Measurements from ENCODE around the gene PRR14. TPM values are rescaled to one million over a fixed set of nuclear protein-coding genes. Genes with fewer than 3 reads are reported as not detected.
A peak's percentile ranks its signal among the peaks of the same experiment; 100 is the strongest.

PRR14 gene
- total RNA-seq, 3 donors from 2014 or later = 21.3 to 30.2 (median 26.9) TPM

DNA sequence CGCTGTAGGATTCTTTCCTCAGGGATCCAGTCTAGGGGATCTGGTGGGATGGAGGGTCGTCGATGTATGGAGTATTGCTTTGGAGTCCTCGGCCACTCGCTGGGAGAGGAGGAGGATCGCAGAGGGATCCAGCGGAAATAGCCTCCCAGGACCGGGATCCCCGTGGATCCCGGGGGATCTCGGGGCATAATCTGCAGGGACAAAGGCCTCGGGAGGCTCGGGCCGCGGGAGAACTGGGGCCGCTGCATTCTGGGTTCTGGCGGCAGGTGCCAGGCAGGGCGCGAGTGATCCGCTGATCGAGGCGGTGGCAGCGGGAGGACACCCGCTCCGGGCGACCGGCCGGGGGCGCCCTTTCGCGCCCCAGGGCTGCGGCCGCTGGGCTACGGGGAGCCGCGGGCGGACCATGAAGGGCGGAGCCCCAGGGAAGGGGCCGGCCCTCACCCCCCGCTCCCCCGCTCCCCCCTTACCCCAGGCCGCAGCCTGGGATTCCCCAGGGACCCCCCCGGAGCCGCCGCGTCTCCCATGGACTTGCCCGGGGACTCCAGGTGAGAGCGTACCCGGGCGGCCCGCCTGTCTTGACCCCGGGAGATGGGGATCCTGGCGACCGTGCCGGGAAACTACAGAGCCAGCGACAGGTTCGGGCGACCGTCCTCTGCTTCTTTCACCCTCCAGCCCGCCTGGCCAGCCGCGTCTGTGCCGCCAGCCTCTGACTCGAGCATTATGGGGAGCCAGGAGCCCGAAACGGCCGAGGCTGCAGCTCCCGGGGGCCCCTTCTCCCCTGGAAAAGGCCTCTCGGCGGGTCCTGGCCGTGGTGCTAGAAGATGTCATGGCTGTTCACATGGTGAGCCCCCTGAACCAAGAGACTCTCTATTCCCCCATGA, 604 bp downstream of the PRR14 start:
- peak in 1 of 2 donors; percentile 57 for DNase-seq (ENCODE audit: low spot score in 2 of 2)
- intact Hi-C loops (cut with DNase I; ENCODE audit: low total_unique reads) = no loop called here
- Histone ChIP-seq H3K36me3 (no peaks in the 10 kb centered on the region), H3K9me3 (no peaks in the 10 kb centered on the region), H3K27ac (peak overlapping the region; percentile 91 to 93), H3K4me3 (peak overlapping the region; percentile 74 to 88 (median 84)), H3K4me1 (no peaks in the 10 kb centered on the region), H3K27me3 (no peaks in the 10 kb centered on the region)
- TF ChIP-seq, protein P1, sequence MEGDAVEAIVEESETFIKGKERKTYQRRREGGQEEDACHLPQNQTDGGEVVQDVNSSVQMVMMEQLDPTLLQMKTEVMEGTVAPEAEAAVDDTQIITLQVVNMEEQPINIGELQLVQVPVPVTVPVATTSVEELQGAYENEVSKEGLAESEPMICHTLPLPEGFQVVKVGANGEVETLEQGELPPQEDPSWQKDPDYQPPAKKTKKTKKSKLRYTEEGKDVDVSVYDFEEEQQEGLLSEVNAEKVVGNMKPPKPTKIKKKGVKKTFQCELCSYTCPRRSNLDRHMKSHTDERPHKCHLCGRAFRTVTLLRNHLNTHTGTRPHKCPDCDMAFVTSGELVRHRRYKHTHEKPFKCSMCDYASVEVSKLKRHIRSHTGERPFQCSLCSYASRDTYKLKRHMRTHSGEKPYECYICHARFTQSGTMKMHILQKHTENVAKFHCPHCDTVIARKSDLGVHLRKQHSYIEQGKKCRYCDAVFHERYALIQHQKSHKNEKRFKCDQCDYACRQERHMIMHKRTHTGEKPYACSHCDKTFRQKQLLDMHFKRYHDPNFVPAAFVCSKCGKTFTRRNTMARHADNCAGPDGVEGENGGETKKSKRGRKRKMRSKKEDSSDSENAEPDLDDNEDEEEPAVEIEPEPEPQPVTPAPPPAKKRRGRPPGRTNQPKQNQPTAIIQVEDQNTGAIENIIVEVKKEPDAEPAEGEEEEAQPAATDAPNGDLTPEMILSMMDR (IDR thresholded peaks at IDR 0.05) = no peak
- TF ChIP-seq POLR2AphosphoS5 (IDR thresholded peaks at IDR 0.05) (no peak), POLR2A (IDR thresholded peaks at IDR 0.05) (no peak)

GRCh38 chr16:30652005-30652296, 1.2 kb downstream of the PRR14 start:
- Histone ChIP-seq H3K4me1 (peaks cover 0 to 1% of the 10 kb centered on the region in 2 donors), H3K36me3 (no peaks in the 10 kb centered on the region), H3K4me3 (peak overlapping the region; percentile 74 to 88 (median 84)), H3K9me3 (no peaks in the 10 kb centered on the region), H3K27me3 (no peaks in the 10 kb centered on the region), H3K27ac (peak overlapping the region; percentile 91 to 93)
- intact Hi-C loops (cut with DNase I; ENCODE audit: low total_unique reads) = no loop called here
- DNase-seq (ENCODE audit: low spot score in 2 of 2) = no peak
- TF ChIP-seq POLR2A (IDR thresholded peaks at IDR 0.05) = no peak
- TF ChIP-seq, protein P1 (IDR thresholded peaks at IDR 0.05) = no peak
- no peak for TF ChIP-seq POLR2AphosphoS5 (IDR thresholded peaks at IDR 0.05)

- no peaks in the 10 kb centered on the region for H3K27me3 ChIP-seq
- intact Hi-C loops (cut with DNase I; ENCODE audit: low total_unique reads) = no loop called here
- no peaks in the 10 kb centered on the region for H3K9me3 ChIP-seq
- peak overlapping the region; percentile 36 for H3K27ac ChIP-seq
- TF ChIP-seq POLR2AphosphoS5 (IDR thresholded peaks at IDR 0.05) (no peak), POLR2A (IDR thresholded peaks at IDR 0.05) (no peak)
- TF ChIP-seq, protein P1 (IDR thresholded peaks at IDR 0.05) = no peak
- no peak overlapping the region for H3K4me3 ChIP-seq
- no peak for DNase-seq (ENCODE audit: low spot score in 2 of 2)
- no peaks in the 10 kb centered on the region for H3K36me3 ChIP-seq
- H3K4me1 ChIP-seq = peaks cover 0 to 5% of the 10 kb centered on the region in 2 donors
These were observed 2.0 kb downstream of the PRR14 start for GRCh38 chr16:30652718-30653117.

GRCh38 chr16:30654856-30655255, 4.1 kb downstream of the PRR14 start:
- intact Hi-C loops (cut with DNase I; ENCODE audit: low total_unique reads) = loop anchor here (1.0 kb wide), 1 partner anchor 40 kb away; no protein-coding TSS in a partner anchor
- H3K27ac ChIP-seq = no peak overlapping the region
- no peak overlapping the region for H3K4me3 ChIP-seq
- H3K36me3 ChIP-seq = no peaks in the 10 kb centered on the region
- DNase-seq (ENCODE audit: low spot score in 2 of 2) = no peak
- no peaks in the 10 kb centered on the region for H3K27me3 ChIP-seq
- no peak for TF ChIP-seq POLR2A (IDR thresholded peaks at IDR 0.05)
- no peak for TF ChIP-seq POLR2AphosphoS5 (IDR thresholded peaks at IDR 0.05)
- peaks cover 0 to 5% of the 10 kb centered on the region in 2 donors for H3K4me1 ChIP-seq
- H3K9me3 ChIP-seq = no peaks in the 10 kb centered on the region

DNA sequence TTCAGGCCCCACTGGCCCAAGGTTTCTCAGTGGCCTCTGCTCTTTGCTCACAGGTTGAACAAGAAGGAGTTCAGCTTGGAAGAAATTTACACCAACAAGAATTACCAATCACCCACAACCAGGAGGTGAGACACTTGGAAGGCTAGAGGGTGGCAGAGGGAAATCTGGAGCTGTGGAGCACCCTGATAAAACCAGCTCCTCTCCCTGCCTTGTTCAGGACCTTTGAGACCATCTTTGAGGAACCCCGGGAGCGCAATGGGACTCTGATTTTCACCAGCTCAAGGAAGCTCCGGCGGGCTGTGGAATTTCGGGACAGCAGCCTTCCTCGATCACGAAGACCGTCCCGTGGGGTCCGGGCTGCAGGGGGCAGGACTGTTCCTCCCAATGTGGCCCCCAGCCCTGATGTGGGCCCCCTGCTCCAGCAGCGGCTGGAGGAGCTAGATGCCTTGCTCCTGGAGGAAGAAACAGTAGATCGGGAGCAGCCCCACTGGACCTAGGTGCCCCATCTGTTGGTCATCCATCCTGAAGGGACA, 5.1 kb downstream of the PRR14 start:
- Histone ChIP-seq H3K9me3 (no peaks in the 10 kb centered on the region), H3K27ac (peak overlapping the region in 1 of 2 donors; percentile 13), H3K4me1 (peaks cover under 1 to 8% of the 10 kb centered on the region in 2 donors), H3K4me3 (no peak overlapping the region), H3K36me3 (no peaks in the 10 kb centered on the region), H3K27me3 (no peaks in the 10 kb centered on the region)
- intact Hi-C loops (cut with DNase I; ENCODE audit: low total_unique reads) = loop anchor here (1.0 kb wide), 1 partner anchor 39 kb away; no protein-coding TSS in a partner anchor
- TF ChIP-seq, protein P1 (IDR thresholded peaks at IDR 0.05) = no peak
- no peak for TF ChIP-seq POLR2A (IDR thresholded peaks at IDR 0.05)
- no peak for TF ChIP-seq POLR2AphosphoS5 (IDR thresholded peaks at IDR 0.05)
- DNase-seq (ENCODE audit: low spot score in 2 of 2) = no peak
